GM12878 (cell line): Measurements from ENCODE around the gene NTRK3. TPM values are rescaled to one million over a fixed set of nuclear protein-coding genes. Genes with fewer than 3 reads are reported as not detected.

ENCODE experiments used
- ATAC-seq: fragments of 200-7000 bp; cut with Tn5 transposase; 3 replicates; pipeline ENCODE4 v1.9.1; 2020; ENCODE audit warnings: mild to moderate bottlenecking, moderate library complexity
- BruUV-seq: library from RNA; stranded (reverse); fragments of 400-500 nt; replicated peaks from 2 replicates; lab custom pipeline; 2021; lab: Mats Ljungman, UMichigan
- CTCF ChIA-PET: fragments of 300-600 bp; sonication (Branson Sonifier 250); formaldehyde crosslinking; extraction: SDS; loops from one replicate; lab custom pipeline; 2021; ENCODE audit warnings: inconsistent platforms; lab: Yijun Ruan, JAX
- POLR2A ChIA-PET: fragments of 350-600 bp; formaldehyde crosslinking; extraction: SDS; loops from one replicate; lab custom pipeline; 2021; ENCODE audit warnings: inconsistent platforms; lab: Charles Lee
- RAD21 ChIA-PET: fragments of 300-600 bp; sonication (Branson Sonifier 250); formaldehyde crosslinking; loops from one replicate; lab custom pipeline; 2023; ENCODE audit warnings: antibody characterized with exemption; ENCODE audit not compliant: unreplicated experiment; lab: Charles Lee
- SMC1A ChIA-PET: fragments of 300-600 bp; sonication (Branson Sonifier 250); formaldehyde crosslinking; loops from one replicate; lab custom pipeline; 2023; ENCODE audit not compliant: unreplicated experiment, uncharacterized antibody; lab: Charles Lee
- DNase-seq: peaks from one replicate; pipeline ENCODE4 v3.0.0-alpha.2; 2011; ENCODE audit warnings: low read depth, low spot score
- FAIRE-seq: peaks from 3 replicates; lab custom pipeline; 2011; peaks lifted over from hg19 to GRCh38; lab: Jason Lieb, UNC
- H2AFZ ChIP-seq: 2 replicates; pipeline ENCODE4 v1.6.0; 2011; ENCODE audit warnings: low read depth, low read length, control low read depth; ENCODE audit not compliant: control insufficient read depth
- H3K27ac ChIP-seq: 2 replicates; pipeline ENCODE4 v1.5.1; 2011; ENCODE audit warnings: control low read depth; ENCODE audit not compliant: control insufficient read depth, insufficient read depth
- H3K27me3 ChIP-seq, 2 experiments: replicated peaks in 1 of 2; 2 replicates each; pipeline versions ENCODE4 v1.6.0 to v1.6.1; 2011; ENCODE audit warnings: low read length in 1 of 2; ENCODE audit not compliant: control insufficient read depth in 2 of 2, insufficient read depth in 2 of 2
- H3K36me3 ChIP-seq, 2 experiments: 2 replicates each; pipeline ENCODE4 v1.5.1; 2011; ENCODE audit warnings: low read length in 1 of 2; ENCODE audit not compliant: control insufficient read depth in 2 of 2, insufficient read depth in 2 of 2
- H3K4me1 ChIP-seq: 2 replicates; pipeline ENCODE4 v1.6.1; 2011; ENCODE audit warnings: mild to moderate bottlenecking, low read length, moderate library complexity, mixed read lengths; ENCODE audit not compliant: control insufficient read depth, insufficient read depth
- H3K4me2 ChIP-seq: 2 replicates; pipeline ENCODE4 v1.6.0; 2011; ENCODE audit warnings: control low read depth; ENCODE audit not compliant: control insufficient read depth, insufficient read depth
- H3K4me3 ChIP-seq: fragments of 200-600 bp; sonication (generic); 2 replicates; pipeline ENCODE4 v1.5.1; 2016
- H3K79me2 ChIP-seq: 2 replicates; pipeline ENCODE4 v1.6.0; 2011; ENCODE audit warnings: low read length; ENCODE audit not compliant: control insufficient read depth, insufficient read depth
- H3K9ac ChIP-seq: 2 replicates; pipeline ENCODE4 v1.8.0; 2011; ENCODE audit warnings: low read length, control low read depth, mixed read lengths; ENCODE audit not compliant: control insufficient read depth, insufficient read depth
- H3K9me3 ChIP-seq: replicated peaks from 3 replicates; pipeline ENCODE4 v1.5.1; 2011; ENCODE audit warnings: mild to moderate bottlenecking, low read length; ENCODE audit not compliant: control insufficient read depth, insufficient read depth
- H4K20me1 ChIP-seq: 2 replicates; pipeline ENCODE4 v1.6.0; 2011; ENCODE audit not compliant: control insufficient read depth, insufficient read depth
- BACH1 ChIP-seq: fragments of 450-650 bp; IDR thresholded peaks from 2 replicates; pipeline ENCODE4 v1.6.1; 2017; ENCODE audit warnings: mild to moderate bottlenecking, borderline replicate concordance
- BRCA1 ChIP-seq: IDR thresholded peaks from 2 replicates; pipeline ENCODE4 v1.6.1; 2011; ENCODE audit warnings: low read depth, low read length, improper control_type of control experiment
- HSF1 ChIP-seq: fragments of 150-350 bp; IDR thresholded peaks from 2 replicates; pipeline ENCODE4 v1.6.1; 2014; ENCODE audit warnings: mild to moderate bottlenecking, low read depth, low read length
- MYC ChIP-seq: IDR thresholded peaks from 2 replicates; pipeline ENCODE4 v1.6.1; 2011; ENCODE audit warnings: mild to moderate bottlenecking, low read length, moderate library complexity, inconsistent platforms; ENCODE audit not compliant: insufficient read depth, insufficient replicate concordance, insufficient read length, severe bottlenecking
- NFXL1 ChIP-seq: fragments of 450-650 bp; IDR thresholded peaks from 2 replicates; pipeline ENCODE4 v1.6.1; 2017; ENCODE audit warnings: antibody characterized with exemption, mild to moderate bottlenecking, borderline replicate concordance
- NR2F1 ChIP-seq: fragments of 450-650 bp; conservative IDR thresholded peaks from 2 replicates; pipeline ENCODE4 v1.6.1; 2017; ENCODE audit warnings: mild to moderate bottlenecking
- NRF1 ChIP-seq: conservative IDR thresholded peaks from 2 replicates; pipeline ENCODE4 v1.6.1; 2011; ENCODE audit warnings: mild to moderate bottlenecking, low read depth, low read length, improper control_type of control experiment
- PAX8 ChIP-seq: fragments of 450-650 bp; IDR thresholded peaks from 2 replicates; pipeline ENCODE4 v1.6.1; 2017; ENCODE audit warnings: mild to moderate bottlenecking, moderate library complexity
- RELA ChIP-seq: fragments of 450-650 bp; IDR thresholded peaks from 2 replicates; pipeline ENCODE4 v1.8.0; 2014; ENCODE audit warnings: borderline replicate concordance; ENCODE audit not compliant: partially characterized antibody
- SIN3A ChIP-seq: IDR thresholded peaks from 2 replicates; pipeline ENCODE4 v1.6.1; 2012; ENCODE audit warnings: low read depth, low read length, improper control_type of control experiment
- TARDBP ChIP-seq: IDR thresholded peaks from 2 replicates; pipeline ENCODE4 v1.6.1; 2016; ENCODE audit warnings: borderline replicate concordance
- ZBTB40 ChIP-seq: fragments of 450-650 bp; IDR thresholded peaks from 2 replicates; pipeline ENCODE4 v1.6.1; 2016; ENCODE audit warnings: mild to moderate bottlenecking, moderate library complexity, borderline replicate concordance
- ZNF217 ChIP-seq: fragments of 450-650 bp; IDR thresholded peaks from 2 replicates; pipeline ENCODE4 v1.6.1; 2017; ENCODE audit warnings: antibody characterized with exemption, mild to moderate bottlenecking
- WGBS: methylation state at CpG from one replicate; pipeline ENCODE4 v1.1.6; 2016; ENCODE audit warnings: low lambda C conversion rate; ENCODE audit not compliant: insufficient replicate concordance, insufficient coverage; ENCODE audit errors: missing lambda C conversion rate; 5-methylcytosine and 5-hydroxymethylcytosine counted together
- in situ Hi-C: fragments of 300-500 bp; cut with MboI; formaldehyde crosslinking; loops from 9 replicates; pipeline ENCODE4 v1.14.3; 2018; ENCODE audit warnings: mixed read lengths
- intact Hi-C: fragments of 100-400 bp; cut with micrococcal nuclease; formaldehyde crosslinking; loops from one replicate; pipeline ENCODE4 v1.14.2; 2022; ENCODE audit not compliant: unreplicated experiment
- polyA plus RNA-seq, 11 experiments: library from polyadenylated mRNA; depleted of rRNA in 4 of 11; unstranded in 6 of 11; stranded (reverse) in 5 of 11; fragments of >200 nt; fragmentation: Nextera tagmentation in 4 of 11; fragmentation: Illumina TruSeq in 1 of 11; extraction: Ambion mirVana in 4 of 11; extraction: Trizol in 1 of 11; gene quantifications; 1 replicate in 1 of 11; 2 replicates in 10 of 11; pipeline versions ENCODE4 v1.2.1 to v1.2.3, GENCODE V29; 2011 to 2016; ENCODE audit warnings: inconsistent platforms in 2 of 11, missing spikeins in 2 of 11, low read depth in 1 of 11
- total RNA-seq, 4 experiments: library from RNA; depleted of rRNA in 3 of 4; stranded (reverse); fragments of >200 nt in 3 of 4; fragmentation: Illumina TruSeq in 1 of 4; extraction: Trizol in 1 of 4; gene quantifications; 2 replicates each; pipeline versions ENCODE4 v1.2.1 to v1.2.3, GENCODE V29; 2013 to 2021

NTRK3 gene
- total and polyA plus RNA-seq, 10 of the 15 experiments (the other 5 are each of a cell fraction or from before 2014, with no cell fraction given) = not detected

GRCh38 chr15:87924433-87924832 lies 332.1 kb downstream of the NTRK3 start:
- DNase-seq (no peak), FAIRE-seq (no peak), ATAC-seq (no peak)
- Histone ChIP-seq H3K27me3 (no peaks in the 10 kb centered on the region), H3K9me3 (no peaks in the 10 kb centered on the region), H3K4me3 (no peak overlapping the region), H3K4me2 (no peak overlapping the region), H3K9ac (no peak overlapping the region), H2AFZ (no peak overlapping the region), H3K36me3 (no peaks in the 10 kb centered on the region), H3K27ac (no peak overlapping the region), H4K20me1 (no peaks in the 10 kb centered on the region), H3K4me1 (no peaks in the 10 kb centered on the region), H3K79me2 (no peaks in the 10 kb centered on the region)
- 0% methylated on average over 1 of the region's 1 CpG for WGBS
- in situ Hi-C loops (no loop called here), intact Hi-C loops (no loop called here)
- ChIA-PET SMC1A (no interaction called here), CTCF (no interaction called here), POLR2A (no interaction called here), RAD21 (no interaction called here)
- TF ChIP-seq TARDBP (no peak), BRCA1 (no peak), MYC (no peak), SIN3A (no peak), ZNF217 (no peak), BACH1 (no peak), NFXL1 (no peak), HSF1 (no peak), RELA (no peak), NRF1 (no peak), NR2F1 (no peak), PAX8 (no peak), ZBTB40 (no peak)
- no TSS peak for BruUV-seq
